ENCODE measurements around the gene IDI2. TPM values are rescaled to one million over a fixed set of nuclear protein-coding genes. Genes with fewer than 3 reads are reported as not detected.
"Not testable (repeated sequence)": the region's sequence is repeated elsewhere in the genome, so short reads cannot be mapped to it uniquely, and the experiment has no call there.

The IDI2 gene
- total RNA-seq, 2 experiments from 2014 or later = not detected

DNA sequence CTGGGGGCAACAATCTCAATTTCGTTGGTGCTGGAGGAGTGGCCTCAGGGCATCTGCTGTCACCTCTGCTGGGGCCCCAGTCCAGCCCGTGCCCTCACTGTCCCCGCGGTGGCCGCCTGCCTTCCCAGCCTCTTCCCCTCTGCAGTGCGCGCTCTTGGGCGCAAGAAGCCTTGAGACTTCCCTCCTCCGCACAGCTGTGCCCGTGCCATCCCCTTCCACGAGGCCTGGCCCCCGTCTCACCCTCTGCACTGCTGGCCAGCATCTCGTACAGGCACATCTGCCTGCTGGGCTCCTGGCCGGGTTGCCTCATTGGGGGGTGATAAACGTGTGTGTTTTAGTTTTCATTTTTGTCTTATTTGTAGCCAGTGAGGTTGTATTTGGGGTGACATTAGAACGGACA lies 14.0 kb downstream of the IDI2 start:
- no peaks in the 10 kb centered on the region for H3K9me3 ChIP-seq (ENCODE audit: control insufficient read depth in 1 of 2, insufficient read depth in 1 of 2, low read length in 2 of 2)
- no peaks in the 10 kb centered on the region for H3K27me3 ChIP-seq (ENCODE audit: control insufficient read depth in 1 of 2, insufficient read depth in 2 of 2, low read length in 2 of 2)
- Mint-ChIP-seq H3K27ac (no peak overlapping the region), H3K27me3 (no peaks in the 10 kb centered on the region), H3K36me3 (ENCODE audit: low read depth) (peaks cover 85% of the 10 kb centered on the region), H3K4me1 (ENCODE audit: low read depth) (no peaks in the 10 kb centered on the region), H3K9me3 (no peaks in the 10 kb centered on the region), H3K4me3 (no peak overlapping the region)
- CTCF ChIA-PET = no interaction called here
- peaks cover 87% of the 10 kb centered on the region for H3K36me3 ChIP-seq (ENCODE audit: insufficient read depth, low read length)
- intact Hi-C loops (cut with DNase I, micrococcal nuclease) = no loop called here
- H3K4me1 ChIP-seq (ENCODE audit: insufficient read depth, low read length) = no peaks in the 10 kb centered on the region
- DNase-seq (no peak), ATAC-seq (ENCODE audit: poor library complexity) (no peak)
- H3K27ac ChIP-seq (ENCODE audit: low read depth in 1 of 2, low read length in 2 of 2) = no peak overlapping the region
- H3K4me3 ChIP-seq (ENCODE audit: low read length) = no peak overlapping the region
- TF ChIP-seq CTCF (IDR thresholded peaks at IDR 0.05) = no peak
- POLR2A ChIA-PET = no interaction called here

- H3K36me3 ChIP-seq (ENCODE audit: insufficient read depth, low read length) = peaks cover 87% of the 10 kb centered on the region
- ChIA-PET POLR2A (no interaction called here), CTCF (interaction anchor here (0.6 kb wide), 1 partner anchor 98 kb away, joined by 3 read pairs; no protein-coding TSS in a partner anchor)
- intact Hi-C loops (cut with DNase I, micrococcal nuclease) = no loop called here
- no peaks in the 10 kb centered on the region for H3K27me3 ChIP-seq (ENCODE audit: control insufficient read depth in 1 of 2, insufficient read depth in 2 of 2, low read length in 2 of 2)
- TF ChIP-seq CTCF (IDR thresholded peaks at IDR 0.05) = no peak
- Mint-ChIP-seq H3K27me3 (no peaks in the 10 kb centered on the region), H3K4me3 (no peak overlapping the region), H3K27ac (no peak overlapping the region), H3K36me3 (ENCODE audit: low read depth) (peaks cover 85% of the 10 kb centered on the region), H3K9me3 (no peaks in the 10 kb centered on the region), H3K4me1 (ENCODE audit: low read depth) (no peaks in the 10 kb centered on the region)
- H3K9me3 ChIP-seq (ENCODE audit: control insufficient read depth in 1 of 2, insufficient read depth in 1 of 2, low read length in 2 of 2) = no peaks in the 10 kb centered on the region
- no peak for ATAC-seq (ENCODE audit: poor library complexity)
- H3K4me1 ChIP-seq (ENCODE audit: insufficient read depth, low read length) = no peaks in the 10 kb centered on the region
- H3K27ac ChIP-seq (ENCODE audit: low read depth in 1 of 2, low read length in 2 of 2) = no peak overlapping the region
- DNase-seq = no peak
- no peak overlapping the region for H3K4me3 ChIP-seq (ENCODE audit: low read length)
Measured at GRCh38 chr10:1010703-1011102, 15.0 kb downstream of the IDI2 start.

GRCh38 chr10:1009947-1010346 lies 15.7 kb downstream of the IDI2 start:
- H3K27me3 Mint-ChIP-seq; H3K4me3 Mint-ChIP-seq; POLR2A ChIA-PET; DNase-seq; H3K9me3 ChIP-seq (ENCODE audit: control insufficient read depth in 1 of 2, insufficient read depth in 1 of 2, low read length in 2 of 2); H3K27ac ChIP-seq (ENCODE audit: low read depth in 1 of 2, low read length in 2 of 2); ATAC-seq (ENCODE audit: poor library complexity); H3K4me1 Mint-ChIP-seq (ENCODE audit: low read depth); H3K9me3 Mint-ChIP-seq; H3K4me3 ChIP-seq (ENCODE audit: low read length); H3K27ac Mint-ChIP-seq; H3K27me3 ChIP-seq (ENCODE audit: control insufficient read depth in 1 of 2, insufficient read depth in 2 of 2, low read length in 2 of 2); H3K4me1 ChIP-seq (ENCODE audit: insufficient read depth, low read length); intact Hi-C loops (cut with DNase I, micrococcal nuclease): not testable (repeated sequence)
- H3K36me3 Mint-ChIP-seq (ENCODE audit: low read depth) = peaks cover 89% of the 10 kb centered on the region
- H3K36me3 ChIP-seq (ENCODE audit: insufficient read depth, low read length) = peaks cover 90% of the 10 kb centered on the region
- CTCF ChIA-PET = interaction anchor here (0.6 kb wide), 1 partner anchor 98 kb away, joined by 3 read pairs; no protein-coding TSS in a partner anchor

GRCh38 chr10:1009071-1009494 lies 16.6 kb downstream of the IDI2 start:
- Mint-ChIP-seq H3K27me3 (no peaks in the 10 kb centered on the region), H3K4me3 (no peak overlapping the region), H3K27ac (no peak overlapping the region), H3K4me1 (ENCODE audit: low read depth) (no peaks in the 10 kb centered on the region), H3K36me3 (ENCODE audit: low read depth) (peaks cover 88% of the 10 kb centered on the region), H3K9me3 (no peaks in the 10 kb centered on the region)
- intact Hi-C loops (cut with DNase I, micrococcal nuclease) = no loop called here
- Histone ChIP-seq H3K36me3 (ENCODE audit: insufficient read depth, low read length) (peaks cover 91% of the 10 kb centered on the region), H3K27ac (ENCODE audit: low read depth in 1 of 2, low read length in 2 of 2) (no peak overlapping the region), H3K4me1 (ENCODE audit: insufficient read depth, low read length) (no peaks in the 10 kb centered on the region), H3K27me3 (ENCODE audit: control insufficient read depth in 1 of 2, insufficient read depth in 2 of 2, low read length in 2 of 2) (no peaks in the 10 kb centered on the region), H3K9me3 (ENCODE audit: control insufficient read depth in 1 of 2, insufficient read depth in 1 of 2, low read length in 2 of 2) (no peaks in the 10 kb centered on the region), H3K4me3 (ENCODE audit: low read length) (no peak overlapping the region)
- POLR2A ChIA-PET = no interaction called here
- DNase-seq (no peak), ATAC-seq (ENCODE audit: poor library complexity) (no peak)
- no peak for TF ChIP-seq CTCF (IDR thresholded peaks at IDR 0.05)
- CTCF ChIA-PET = no interaction called here

Data from CD4-positive, alpha-beta T cell (primary cell).